HUDEP-2 (cell line): Measurements from ENCODE around the gene PZP.

Experiments used
- DNase-seq, 76 experiments: peaks; one replicate each; lab custom pipeline; 2025; ENCODE audit not compliant: unreplicated experiment in 76 of 76; lab: John Stamatoyannopoulos, UW

Gene PZP

DNA sequence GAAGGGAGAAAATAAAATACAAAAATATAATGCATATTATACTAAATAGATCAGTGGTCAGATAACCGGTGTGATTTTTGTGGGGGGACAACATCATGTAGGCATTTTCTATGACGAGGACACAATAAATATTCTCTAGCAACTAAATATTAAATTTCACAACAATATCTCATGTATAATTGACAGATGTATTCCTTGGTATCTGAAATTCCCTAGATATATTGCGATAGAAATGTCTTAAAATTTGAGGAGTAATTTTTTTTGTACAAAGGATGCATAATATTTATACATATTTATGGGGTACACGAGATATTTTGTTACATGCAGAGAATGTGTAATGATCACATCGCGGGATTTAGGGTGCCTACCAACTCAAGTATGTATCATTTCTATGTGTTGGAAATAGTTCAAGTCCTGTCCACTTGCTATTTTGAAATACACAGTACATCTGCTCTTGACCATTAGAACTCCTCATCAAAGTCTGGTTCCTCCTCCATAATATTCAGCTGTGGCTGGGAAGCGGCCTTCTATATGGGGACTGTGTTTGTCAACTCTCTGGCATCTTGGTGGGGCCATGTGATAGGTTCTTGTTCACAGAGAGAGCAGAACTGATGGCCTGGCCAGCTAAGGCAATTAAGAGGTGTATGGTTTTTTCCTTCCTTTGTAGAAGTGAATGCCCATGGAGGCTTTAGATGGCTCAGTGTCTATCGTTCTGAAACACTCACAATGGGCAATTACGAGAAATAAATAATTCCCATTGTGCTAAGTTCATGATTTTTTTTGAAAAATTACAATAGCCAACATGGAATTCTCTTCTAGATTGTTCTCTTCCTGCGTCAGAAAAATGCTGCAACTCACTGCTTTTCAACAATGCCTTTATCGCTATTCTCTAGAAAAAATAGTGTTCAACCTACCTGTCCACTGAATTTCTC, 101.3 kb downstream of the PZP start:
- no peak for DNase-seq

DNA sequence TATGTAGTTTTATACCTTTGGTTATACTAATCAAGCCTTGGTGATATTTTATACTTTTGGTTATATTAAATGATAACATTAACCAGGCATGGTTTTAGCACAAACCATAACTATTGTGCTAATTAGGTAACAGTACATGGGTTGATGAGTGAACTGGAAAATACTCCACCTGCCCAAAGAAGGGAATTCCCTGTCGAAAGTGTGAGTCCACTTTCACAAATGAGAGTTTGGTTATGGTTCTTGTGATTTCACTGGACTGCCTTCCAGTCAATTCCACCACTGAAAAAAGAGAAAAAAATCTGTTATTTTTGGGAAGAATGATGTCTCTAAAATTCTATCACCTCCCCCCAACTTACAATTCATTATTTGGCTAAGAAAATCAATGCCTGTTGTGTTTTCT, 102.1 kb downstream of the PZP start:
- DNase-seq = no peak

GRCh38 chr12:9104767-9105423, 103.3 kb downstream of the PZP start:
- no peak for DNase-seq

DNA sequence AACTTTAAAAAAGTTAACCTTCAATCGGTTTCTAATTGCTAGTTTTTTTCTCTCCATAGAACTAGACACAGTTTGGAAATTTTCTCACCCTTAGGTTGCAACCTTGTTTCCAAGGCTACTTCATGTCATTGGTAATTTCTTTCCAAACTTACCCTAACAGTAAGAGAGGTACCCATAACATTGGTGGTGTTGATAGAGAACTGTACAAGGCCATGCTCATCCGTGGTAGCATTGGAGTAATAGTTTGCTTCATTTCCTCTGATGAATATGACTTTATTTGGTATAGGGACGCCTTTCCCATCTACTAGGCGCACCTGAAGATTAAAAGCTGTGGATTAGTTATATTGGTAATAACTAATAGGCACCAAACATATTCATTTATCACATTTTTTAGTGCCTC, 104.1 kb downstream of the PZP start:
- DNase-seq = no peak

DNA sequence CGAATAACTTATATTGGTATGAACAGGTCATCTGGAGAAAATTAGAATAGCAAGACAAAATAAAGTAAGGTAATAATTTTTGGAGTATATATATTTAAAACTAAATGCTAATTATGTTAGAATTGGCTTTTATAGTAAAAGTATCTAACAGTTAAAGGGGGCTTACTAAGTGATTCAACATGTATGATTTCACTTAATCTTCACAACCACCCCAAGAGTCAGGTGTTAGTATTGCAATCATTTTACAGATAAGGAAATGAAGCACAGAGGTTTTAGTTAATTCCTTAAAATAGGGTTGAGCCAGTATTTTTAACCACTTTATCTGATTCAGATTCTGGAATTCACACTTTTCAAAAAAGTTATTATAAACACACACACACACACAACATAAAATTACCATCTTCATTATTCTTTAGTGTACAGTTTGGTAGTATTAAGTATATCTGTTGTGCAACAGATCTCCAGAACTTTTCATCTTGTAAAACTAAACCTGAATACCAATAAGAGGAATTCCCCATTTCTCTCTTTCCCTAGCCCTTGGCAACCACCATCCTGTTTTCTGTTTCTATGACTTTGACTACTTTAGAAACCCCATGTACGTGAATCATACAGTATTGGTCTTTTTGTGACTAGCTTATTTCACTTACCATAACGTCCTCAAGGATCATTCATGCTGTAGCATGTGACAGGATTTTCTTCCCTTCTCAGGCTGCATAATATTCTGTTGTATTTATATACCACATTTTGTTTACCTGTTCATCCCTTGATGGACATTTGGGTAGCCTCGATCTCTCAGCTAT, 104.9 kb downstream of the PZP start:
- DNase-seq = no peak

GRCh38 chr12:9101018-9101687, 107.0 kb downstream of the PZP start:
- DNase-seq = no peak

- DNase-seq = no peak
These were observed 108.5 kb downstream of the PZP start for GRCh38 chr12:9099552-9100190.
